ENCODE results near the gene SCD. TPM values are rescaled to one million over a fixed set of nuclear protein-coding genes. Genes with fewer than 3 reads are reported as not detected.

SCD gene
- total and polyA plus RNA-seq, 2 of the 13 experiments (the other 11 are each of a cell fraction or from before 2014, with no cell fraction given), result 492 to 512 TPM

GRCh38 chr10:100380400-100380799, 33.4 kb downstream of the SCD start:
- Histone ChIP-seq H3K4me3 (replicated peaks in 1 of 3; ENCODE audit: insufficient read depth in 1 of 3, low read depth in 2 of 3, low read length in 3 of 3) (no peak overlapping the region), H2AFZ (ENCODE audit: low read length) (no peak overlapping the region), H3K79me2 (ENCODE audit: insufficient read depth, low read length) (peaks cover 3% of the 10 kb centered on the region), H3K27ac (ENCODE audit: extremely low read length, insufficient read depth, low read length) (no peak overlapping the region), H3K36me3 (replicated peaks in 1 of 2; ENCODE audit: control insufficient read depth in 1 of 2, insufficient read depth in 2 of 2, low read length in 2 of 2) (peaks cover 0 to 9% of the 10 kb centered on the region in 2 experiments; a peak in 3 of 5 replicates), H3K4me1 (ENCODE audit: insufficient read depth, low read length) (peaks cover 12% of the 10 kb centered on the region), H3K9ac (ENCODE audit: insufficient read depth, low read depth, low read length) (no peak overlapping the region), H3K9me3 (ENCODE audit: low read length) (no peaks in the 10 kb centered on the region), H4K20me1 (ENCODE audit: insufficient read depth, low read length) (no peaks in the 10 kb centered on the region; the same call in 1 of the 2 replicates), H3K4me2 (ENCODE audit: low read depth, low read length) (no peak overlapping the region), H3K27me3 (ENCODE audit: control insufficient read depth in 1 of 2, insufficient read depth in 2 of 2, low read length in 2 of 2) (no peaks in the 10 kb centered on the region)
- TF ChIP-seq ZNF121 (CRISPR knock-in tag; IDR thresholded peaks at IDR 0.05) (peak; percentile 77), ZNF136 (CRISPR knock-in tag; IDR thresholded peaks at IDR 0.05; ENCODE audit: low read depth) (no peak), ZNF501 (CRISPR knock-in tag; IDR thresholded peaks at IDR 0.05) (no peak), HNF4A (CRISPR knock-in tag; IDR thresholded peaks at IDR 0.05) (no peak), ZNF724P (CRISPR knock-in tag; IDR thresholded peaks at IDR 0.05; ENCODE audit: borderline replicate concordance) (no peak)
- FAIRE-seq (no peak), DNase-seq (ENCODE audit: low spot score) (no peak), ATAC-seq (no peak)
- intact Hi-C loops (cut with micrococcal nuclease; ENCODE audit: unreplicated experiment) (no loop called here), in situ Hi-C loops (cut with HindIII; ENCODE audit: extremely low pct_ligation_motif_present, low pct_unique_long_range_greater_than_20kb) (no loop called here)
- ChIA-PET POLR2A (no interaction called here), CTCF (ENCODE audit: low intra/inter-chr PET ratio, low total read pairs) (no interaction called here)
- 98% methylated on average over 3 of the region's 3 CpGs for WGBS (ENCODE audit: low lambda C conversion rate)
- no TSS peak for BruUV-seq (replicated peaks)

GRCh38 chr10:100382553-100382952, 35.5 kb downstream of the SCD start:
- in situ Hi-C loops (cut with HindIII; ENCODE audit: extremely low pct_ligation_motif_present, low pct_unique_long_range_greater_than_20kb), result no loop called here
- Histone ChIP-seq H3K4me2 (ENCODE audit: low read depth, low read length) (no peak overlapping the region), H3K27ac (ENCODE audit: extremely low read length, insufficient read depth, low read length) (no peak overlapping the region), H3K79me2 (ENCODE audit: insufficient read depth, low read length) (no peaks in the 10 kb centered on the region), H3K9ac (ENCODE audit: insufficient read depth, low read depth, low read length) (no peak overlapping the region), H2AFZ (ENCODE audit: low read length) (no peak overlapping the region), H3K4me1 (ENCODE audit: insufficient read depth, low read length) (peaks cover 11% of the 10 kb centered on the region), H3K27me3 (ENCODE audit: control insufficient read depth in 1 of 2, insufficient read depth in 2 of 2, low read length in 2 of 2) (no peaks in the 10 kb centered on the region), H3K4me3 (replicated peaks in 1 of 3; ENCODE audit: insufficient read depth in 1 of 3, low read depth in 2 of 3, low read length in 3 of 3) (no peak overlapping the region), H3K9me3 (ENCODE audit: low read length) (no peaks in the 10 kb centered on the region), H4K20me1 (ENCODE audit: insufficient read depth, low read length) (no peaks in the 10 kb centered on the region), H3K36me3 (replicated peaks in 1 of 2; ENCODE audit: control insufficient read depth in 1 of 2, insufficient read depth in 2 of 2, low read length in 2 of 2) (peaks cover 0 to 9% of the 10 kb centered on the region in 2 experiments; a peak in 3 of 5 replicates)
- FAIRE-seq, result no peak
- DNase-seq (ENCODE audit: low spot score), result no peak
- ChIA-PET CTCF (ENCODE audit: low intra/inter-chr PET ratio, low total read pairs) (no interaction called here), POLR2A (no interaction called here)
- 95% methylated on average over 13 of the region's 13 CpGs for WGBS (ENCODE audit: low lambda C conversion rate)
- TF ChIP-seq FOXM1 (CRISPR knock-in tag; IDR thresholded peaks at IDR 0.05), result no peak
- no peak for TF ChIP-seq SUZ12 (IDR thresholded peaks at IDR 0.05; ENCODE audit: low read depth, low read length)
- TF ChIP-seq ZNF720 (CRISPR knock-in tag; IDR thresholded peaks at IDR 0.05), result no peak
- no peak for TF ChIP-seq ZNF556 (CRISPR knock-in tag; IDR thresholded peaks at IDR 0.05; ENCODE audit: borderline replicate concordance)
- no peak for TF ChIP-seq ZNF782 (CRISPR knock-in tag; IDR thresholded peaks at IDR 0.05; ENCODE audit: borderline replicate concordance)
- TF ChIP-seq ZNF784 (CRISPR knock-in tag; IDR thresholded peaks at IDR 0.05; ENCODE audit: borderline replicate concordance), result no peak
- no peak for TF ChIP-seq SOX5 (CRISPR knock-in tag; IDR thresholded peaks at IDR 0.05; ENCODE audit: borderline replicate concordance)
- TF ChIP-seq ELF1 (CRISPR knock-in tag; IDR thresholded peaks at IDR 0.05), result no peak
- TF ChIP-seq HDAC2 (CRISPR knock-in tag; IDR thresholded peaks at IDR 0.05), result no peak
- TF ChIP-seq SMARCE1 (IDR thresholded peaks at IDR 0.05; ENCODE audit: borderline replicate concordance), result no peak
- no peak for TF ChIP-seq MIXL1 (CRISPR knock-in tag; IDR thresholded peaks at IDR 0.05)
- ATAC-seq, result no peak
- intact Hi-C loops (cut with micrococcal nuclease; ENCODE audit: unreplicated experiment), result no loop called here
- no TSS peak for BruUV-seq (replicated peaks)
